ENCODE measurements around the gene C5orf63. TPM values are rescaled to one million over a fixed set of nuclear protein-coding genes. Genes with fewer than 3 reads are reported as not detected.
A peak's percentile ranks its signal among the peaks of the same experiment; 100 is the strongest.
"Not testable (repeated sequence)": the region's sequence is repeated elsewhere in the genome, so short reads cannot be mapped to it uniquely, and the experiment has no call there.

C5orf63 gene
- polyA plus RNA-seq (ENCODE audit: insufficient read length): 22.3 TPM
- long read RNA-seq, donor 1, full-length matches to known transcripts: 5 of 5 reads
- long read RNA-seq, donor 1, partial matches to known transcripts: 0 of 5 reads
- long read RNA-seq, donor 1, other reads (novel, unspliced or antisense): 0 of 5 reads
- long read RNA-seq, donor 2, full-length matches to known transcripts: 4 of 4 reads
- long read RNA-seq, donor 2, partial matches to known transcripts: 0 of 4 reads
- long read RNA-seq, donor 2, other reads (novel, unspliced or antisense): 0 of 4 reads
- long read RNA-seq, donor 3, partial matches to known transcripts: 0 of 2 reads
- long read RNA-seq, donor 3, other reads (novel, unspliced or antisense): 0 of 2 reads
- long read RNA-seq, donor 4, full-length matches to known transcripts: 1 of 1 reads
- long read RNA-seq, donor 4, partial matches to known transcripts: 0 of 1 reads
- long read RNA-seq, donor 4, other reads (novel, unspliced or antisense): 0 of 1 reads
- long read RNA-seq, donor 5, full-length matches to known transcripts: 7 of 7 reads
- long read RNA-seq, donor 5, partial matches to known transcripts: 0 of 7 reads
- long read RNA-seq, donor 5, other reads (novel, unspliced or antisense): 0 of 7 reads
- long read RNA-seq, donor 6, full-length matches to known transcripts: 3 of 3 reads
- long read RNA-seq, donor 6, partial matches to known transcripts: 0 of 3 reads
- long read RNA-seq, donor 6, other reads (novel, unspliced or antisense): 0 of 3 reads
- long read RNA-seq, donor 7, partial matches to known transcripts: 7 of 8 reads
- long read RNA-seq, donor 7, other reads (novel, unspliced or antisense): 0 of 8 reads
- long read RNA-seq, donor 8, full-length matches to known transcripts: 3 of 3 reads
- long read RNA-seq, donor 8, partial matches to known transcripts: 0 of 3 reads
- long read RNA-seq, donor 8, other reads (novel, unspliced or antisense): 0 of 3 reads

- peak; percentile 46 for DNase-seq
These were observed at the start of gene C5orf63 for GRCh38 chr5:127072861-127073846. Gene C5orf63 (minus strand): TSS chr5:127073502. CDS start chr5:127058995, 14,507 bp downstream.

GRCh38 chr5:127112347-127112864 is 39.1 kb upstream of the C5orf63 start:
- no peak for DNase-seq

DNA sequence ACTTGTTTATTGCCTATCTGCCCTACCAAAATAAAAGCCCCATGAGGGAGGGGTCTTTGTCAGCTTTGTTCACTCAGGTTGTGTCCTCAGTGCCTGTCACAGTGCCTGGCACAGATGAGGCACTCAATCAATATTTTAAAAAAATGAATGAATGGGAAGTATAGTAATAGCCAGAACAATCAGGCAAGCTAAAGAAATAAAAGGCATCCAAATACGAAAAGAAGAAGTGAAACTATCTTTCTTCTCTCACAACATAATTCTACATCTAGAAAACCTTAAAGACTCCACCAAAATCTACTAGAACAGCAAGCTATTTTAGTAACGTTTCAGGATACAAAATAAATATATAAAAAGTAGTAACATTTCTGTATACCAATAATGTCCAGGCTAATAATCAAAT is 37.8 kb upstream of the C5orf63 start:
- no peak for DNase-seq

GRCh38 chr5:127108624-127109260 is 35.4 kb upstream of the C5orf63 start:
- not testable (repeated sequence) for DNase-seq

GRCh38 chr5:127101935-127102334 is 28.6 kb upstream of the C5orf63 start:
- no peak for DNase-seq

DNA sequence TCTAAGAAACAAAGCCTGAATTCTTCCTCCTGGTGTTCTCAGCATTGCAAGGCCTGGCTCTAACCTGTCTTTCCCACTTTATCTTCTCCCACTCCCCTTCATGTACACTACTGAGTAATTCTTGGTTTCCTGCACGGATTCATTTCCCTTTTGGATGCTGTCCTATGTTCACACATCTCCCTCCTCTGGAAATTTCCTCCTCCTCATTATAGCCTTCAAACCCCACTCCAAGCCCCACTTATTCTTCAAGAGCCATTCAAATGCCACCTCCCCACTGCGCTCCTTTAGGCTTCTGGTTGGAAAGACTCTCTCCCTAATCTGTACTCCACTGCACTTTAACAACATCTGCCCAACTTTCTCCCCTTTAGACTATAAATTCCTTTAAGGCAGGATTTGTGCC is 28.2 kb upstream of the C5orf63 start:
- no peak for DNase-seq

GRCh38 chr5:127098241-127098640 is 24.9 kb upstream of the C5orf63 start:
- no peak for DNase-seq

- DNase-seq: no peak
These were observed 24.0 kb upstream of the C5orf63 start for GRCh38 chr5:127097278-127097677.

DNA sequence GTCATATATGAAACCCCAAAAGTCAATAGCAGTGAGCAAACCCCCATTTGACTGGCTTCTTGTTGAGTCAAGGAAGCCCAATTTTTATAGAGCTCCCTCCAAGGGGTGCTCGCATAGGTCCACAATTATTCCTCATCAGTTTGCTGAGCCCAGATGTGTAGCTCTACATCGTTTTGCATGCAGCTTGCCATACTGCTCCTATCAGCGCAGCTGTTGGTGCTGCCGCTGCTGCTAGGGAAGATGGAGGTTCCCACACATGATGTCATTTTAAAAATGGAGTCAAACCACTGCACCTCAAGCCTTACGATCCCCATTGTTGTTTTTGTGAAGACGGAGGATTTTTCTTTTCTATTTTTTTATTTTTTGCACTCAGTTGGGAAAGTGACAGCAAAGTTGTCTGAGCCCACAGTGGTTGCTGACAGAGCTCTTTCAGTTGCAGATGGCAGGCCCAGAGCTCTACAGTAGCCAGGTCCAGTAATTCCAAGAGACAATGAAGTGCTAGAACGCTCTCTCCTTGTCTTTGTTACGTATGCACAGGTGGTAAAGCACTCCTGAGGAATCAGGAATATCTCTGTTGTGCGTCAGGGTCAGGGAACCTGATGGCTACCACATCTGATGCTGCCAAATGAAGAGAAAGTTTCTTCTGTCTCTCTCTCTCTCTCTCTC is 23.2 kb upstream of the C5orf63 start:
- DNase-seq: no peak

DNA sequence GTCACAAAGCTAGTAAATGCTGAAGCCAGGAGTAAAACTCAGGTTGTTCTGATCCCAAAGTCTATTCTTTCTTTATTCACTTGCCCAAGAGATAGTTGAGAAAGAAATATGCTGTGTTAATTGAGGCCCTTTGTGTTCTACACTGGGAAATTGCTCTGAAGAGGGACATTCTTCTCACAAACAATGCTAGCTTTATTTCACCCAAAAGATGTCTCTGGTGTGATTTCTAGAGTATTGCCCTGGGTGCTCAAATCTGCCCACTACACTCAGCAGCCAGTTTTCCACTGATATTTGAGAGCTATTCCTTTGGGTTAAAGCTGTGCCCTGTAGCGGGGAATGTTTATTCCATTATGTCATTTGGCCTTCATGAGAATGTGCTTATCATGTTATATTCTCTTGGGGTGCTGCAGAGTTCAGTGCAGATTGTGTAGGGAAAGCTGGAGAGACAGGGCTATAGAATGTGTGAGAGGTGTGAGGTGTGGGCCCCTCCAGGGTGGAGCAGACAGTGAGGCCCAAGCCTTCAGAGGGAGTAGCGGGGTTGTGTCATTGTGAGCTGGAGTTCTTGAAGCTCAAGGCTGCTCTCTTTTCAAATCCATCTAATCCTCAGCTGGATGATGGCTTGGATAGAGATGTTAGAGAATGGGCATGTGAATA is 21.0 kb upstream of the C5orf63 start:
- DNase-seq: no peak

- no peak for DNase-seq
These were observed 19.4 kb upstream of the C5orf63 start for GRCh38 chr5:127092690-127093089.

GRCh38 chr5:127089191-127089590 is 15.9 kb upstream of the C5orf63 start:
- DNase-seq: no peak

- no peak for DNase-seq
These were observed 14.9 kb upstream of the C5orf63 start for GRCh38 chr5:127088251-127088650.

DNA sequence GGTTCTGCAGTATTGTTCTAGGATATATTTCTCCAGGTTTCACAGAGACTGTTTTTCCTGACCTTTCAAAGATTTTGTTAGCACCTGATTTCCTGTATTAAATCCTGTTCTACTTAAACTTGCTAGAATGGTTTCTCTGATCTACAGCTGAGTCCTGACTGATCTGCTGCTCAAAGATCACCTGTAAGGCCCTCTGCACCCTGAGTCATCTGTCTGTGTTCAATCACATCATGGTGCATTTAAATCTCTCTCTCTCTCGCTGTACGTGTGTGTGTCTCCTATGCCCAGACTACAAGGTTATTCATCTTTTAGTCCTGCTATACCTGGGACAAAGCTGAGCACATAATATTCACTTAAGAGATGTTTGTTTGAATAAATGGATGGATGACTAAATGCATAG is 13.3 kb upstream of the C5orf63 start:
- DNase-seq: no peak

DNA sequence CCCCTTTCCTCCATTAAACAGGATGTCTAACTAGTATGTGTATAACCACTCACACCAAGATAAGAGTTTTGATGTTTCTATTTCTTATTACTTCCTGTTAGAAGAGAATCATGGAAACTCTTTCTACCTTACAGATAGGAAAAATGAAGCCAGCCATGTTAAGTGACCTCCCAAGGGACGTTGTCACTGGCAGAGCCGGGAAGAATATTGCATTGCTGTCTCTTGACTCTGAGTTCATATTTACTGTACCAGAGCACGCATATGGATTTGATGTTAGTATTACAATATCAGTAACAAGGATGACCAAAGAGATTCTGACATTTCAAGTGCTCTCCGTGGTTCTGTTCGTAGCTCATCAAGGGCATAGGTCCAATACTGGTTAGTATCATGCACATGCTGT is 12.5 kb upstream of the C5orf63 start:
- DNase-seq: no peak

- no peak for DNase-seq
These were observed 12.1 kb upstream of the C5orf63 start for GRCh38 chr5:127085371-127085770.

- no peak for DNase-seq
These were observed 11.4 kb upstream of the C5orf63 start for GRCh38 chr5:127084656-127085055.

GRCh38 chr5:127083711-127084110 is 10.4 kb upstream of the C5orf63 start:
- no peak for DNase-seq

DNA sequence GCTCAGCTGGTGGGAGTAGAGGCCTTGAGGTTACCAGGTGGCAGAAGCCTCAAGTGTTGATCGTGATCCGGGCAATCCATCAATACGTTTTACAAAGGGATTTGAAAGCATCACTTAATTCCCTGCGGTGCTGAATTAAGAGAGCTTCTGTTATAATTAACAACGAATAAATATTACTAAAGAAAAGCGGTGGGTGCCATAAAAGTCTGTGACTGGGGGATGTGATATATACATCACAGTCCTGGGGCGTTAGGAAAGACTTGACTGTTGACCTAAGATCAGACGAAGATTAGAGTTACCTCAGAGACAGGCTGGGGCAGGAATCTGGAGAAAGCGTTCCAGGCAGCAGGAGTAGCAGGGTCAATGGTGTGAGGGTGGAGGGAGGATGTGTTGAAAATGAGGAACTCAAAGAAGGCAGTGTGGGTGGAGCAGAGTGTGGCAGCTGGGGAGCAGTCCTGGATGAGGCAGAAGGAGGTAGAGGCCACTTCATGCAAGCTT is 6.7 kb upstream of the C5orf63 start:
- no peak for DNase-seq

- DNase-seq: no peak
These were observed 4.1 kb upstream of the C5orf63 start for GRCh38 chr5:127077366-127077765.
